ENCODE results near the gene IGFN1.

- TF ChIP-seq POLR2AphosphoS5 (IDR thresholded peaks at IDR 0.05; ENCODE audit: low read depth, low read length): no peak
- TF ChIP-seq POLR2A (IDR thresholded peaks at IDR 0.05; ENCODE audit: low read depth, low read length): no peak
- TF ChIP-seq TAF1 (IDR thresholded peaks at IDR 0.05; ENCODE audit: borderline replicate concordance, low read depth, low read length): no peak
Measured at GRCh38 chr1:201259476-201260235, 69.0 kb downstream of the IGFN1 start.
